GM21825 (cell line): ENCODE data around the gene VAC14.

Experiments
- ATAC-seq: cut with Tn5 transposase; IDR thresholded peaks from one replicate; pipeline ENCODE4 v1.9.1; 2021; ENCODE audit warnings: mild to moderate bottlenecking, moderate library complexity; ENCODE audit not compliant: unreplicated experiment

VAC14 gene

GRCh38 chr16:70710422-70711210 lies 90.3 kb downstream of the VAC14 start:
- ATAC-seq, result no peak

GRCh38 chr16:70709942-70710341 lies 91.0 kb downstream of the VAC14 start:
- no peak for ATAC-seq

GRCh38 chr16:70709457-70709856 lies 91.5 kb downstream of the VAC14 start:
- ATAC-seq, result no peak

- ATAC-seq, result no peak
Measured at GRCh38 chr16:70708366-70709246, 92.4 kb downstream of the VAC14 start.

- no peak for ATAC-seq
Measured at GRCh38 chr16:70706948-70707465, 94.0 kb downstream of the VAC14 start.

- no peak for ATAC-seq
Measured at GRCh38 chr16:70705056-70705455, 95.9 kb downstream of the VAC14 start.

- ATAC-seq, result no peak
Measured at GRCh38 chr16:70704586-70704985, 96.4 kb downstream of the VAC14 start.

GRCh38 chr16:70703835-70704381 lies 97.0 kb downstream of the VAC14 start:
- ATAC-seq, result no peak

GRCh38 chr16:70703041-70703834 lies 97.7 kb downstream of the VAC14 start:
- no peak for ATAC-seq

- no peak for ATAC-seq
Measured at GRCh38 chr16:70702624-70703023, 98.3 kb downstream of the VAC14 start.

GRCh38 chr16:70701998-70702397 lies 99.0 kb downstream of the VAC14 start:
- no peak for ATAC-seq

GRCh38 chr16:70701596-70701995 lies 99.4 kb downstream of the VAC14 start:
- no peak for ATAC-seq

GRCh38 chr16:70701036-70701435 lies 99.9 kb downstream of the VAC14 start:
- no peak for ATAC-seq

GRCh38 chr16:70700101-70701020 lies 100.6 kb downstream of the VAC14 start:
- no peak for ATAC-seq

- ATAC-seq, result no peak
Measured at GRCh38 chr16:70699696-70700095, 101.3 kb downstream of the VAC14 start.

- no peak for ATAC-seq
Measured at GRCh38 chr16:70698901-70699300, 102.1 kb downstream of the VAC14 start.

- no peak for ATAC-seq
Measured at GRCh38 chr16:70697594-70698170, 103.3 kb downstream of the VAC14 start.

- ATAC-seq, result no peak
Measured at GRCh38 chr16:70696952-70697593, 103.9 kb downstream of the VAC14 start.

GRCh38 chr16:70696355-70696754 lies 104.6 kb downstream of the VAC14 start:
- no peak for ATAC-seq
